A549 treated with Mapracorat at 1 μM for 4 hours (cell line): ENCODE results near the gene ZNF770. TPM values are rescaled to one million over a fixed set of nuclear protein-coding genes. Genes with fewer than 3 reads are reported as not detected.

Experiments used
- total RNA-seq: library from RNA; stranded (reverse); fragments of 200-300 nt; extraction: Qiagen RNA extraction; gene quantifications from 5 replicates; pipeline ENCODE4 v1.2.3, GENCODE V29; 2022

The ZNF770 gene, protein sequence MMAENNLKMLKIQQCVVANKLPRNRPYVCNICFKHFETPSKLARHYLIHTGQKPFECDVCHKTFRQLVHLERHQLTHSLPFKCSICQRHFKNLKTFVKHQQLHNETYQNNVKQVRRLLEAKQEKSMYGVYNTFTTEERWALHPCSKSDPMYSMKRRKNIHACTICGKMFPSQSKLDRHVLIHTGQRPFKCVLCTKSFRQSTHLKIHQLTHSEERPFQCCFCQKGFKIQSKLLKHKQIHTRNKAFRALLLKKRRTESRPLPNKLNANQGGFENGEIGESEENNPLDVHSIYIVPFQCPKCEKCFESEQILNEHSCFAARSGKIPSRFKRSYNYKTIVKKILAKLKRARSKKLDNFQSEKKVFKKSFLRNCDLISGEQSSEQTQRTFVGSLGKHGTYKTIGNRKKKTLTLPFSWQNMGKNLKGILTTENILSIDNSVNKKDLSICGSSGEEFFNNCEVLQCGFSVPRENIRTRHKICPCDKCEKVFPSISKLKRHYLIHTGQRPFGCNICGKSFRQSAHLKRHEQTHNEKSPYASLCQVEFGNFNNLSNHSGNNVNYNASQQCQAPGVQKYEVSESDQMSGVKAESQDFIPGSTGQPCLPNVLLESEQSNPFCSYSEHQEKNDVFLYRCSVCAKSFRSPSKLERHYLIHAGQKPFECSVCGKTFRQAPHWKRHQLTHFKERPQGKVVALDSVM
- total RNA-seq = 13.6 to 15.5 TPM (median 14.3 TPM) in 5 replicates

DNA sequence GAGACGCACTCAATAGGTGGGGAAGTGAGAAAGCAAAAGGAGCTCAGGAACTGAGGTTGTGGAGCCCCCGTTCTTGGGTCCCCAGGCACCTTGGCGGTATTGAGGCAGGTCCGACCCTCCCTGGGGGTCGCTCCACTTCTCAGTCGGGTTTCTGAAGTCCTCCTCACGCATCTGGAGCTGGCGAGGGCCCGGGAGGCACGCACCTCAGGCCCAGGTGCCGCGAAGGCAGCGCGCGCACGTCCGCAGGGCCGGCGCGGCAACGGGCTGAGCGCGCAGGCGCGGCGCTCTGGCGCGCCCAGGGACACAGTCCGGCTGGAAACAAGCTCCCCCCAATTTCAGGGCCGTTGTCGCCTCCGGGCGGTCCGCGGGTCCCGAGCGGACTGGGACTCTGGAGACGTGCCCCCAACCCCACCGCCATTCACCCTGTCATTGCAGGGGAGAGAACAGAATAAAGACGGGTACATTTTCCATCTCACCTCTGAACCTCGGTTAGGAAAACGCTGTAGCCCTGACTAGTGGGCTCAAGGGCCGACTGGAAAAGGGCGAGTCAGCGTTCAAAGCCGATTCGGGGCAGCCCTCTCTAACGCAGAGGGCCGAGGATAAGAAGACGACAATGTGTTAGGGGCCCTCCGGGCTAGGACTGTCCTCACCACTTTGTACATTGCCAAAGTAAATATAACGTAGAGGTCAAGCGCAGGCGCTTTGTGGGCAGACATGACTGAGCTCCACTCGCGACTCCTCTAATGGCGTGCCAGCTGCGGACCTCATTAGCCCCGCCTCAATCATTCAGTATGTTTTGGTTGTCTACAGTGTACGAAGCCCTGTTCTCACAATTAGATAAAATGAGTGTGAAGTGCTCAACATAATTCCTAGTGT lies at the start of gene ZNF770:
Gene ZNF770, minus strand, starts transcription at position 261 of the 876 bp plus-strand sequence. CDS start 4,853 bp downstream, outside the sequence.

DNA sequence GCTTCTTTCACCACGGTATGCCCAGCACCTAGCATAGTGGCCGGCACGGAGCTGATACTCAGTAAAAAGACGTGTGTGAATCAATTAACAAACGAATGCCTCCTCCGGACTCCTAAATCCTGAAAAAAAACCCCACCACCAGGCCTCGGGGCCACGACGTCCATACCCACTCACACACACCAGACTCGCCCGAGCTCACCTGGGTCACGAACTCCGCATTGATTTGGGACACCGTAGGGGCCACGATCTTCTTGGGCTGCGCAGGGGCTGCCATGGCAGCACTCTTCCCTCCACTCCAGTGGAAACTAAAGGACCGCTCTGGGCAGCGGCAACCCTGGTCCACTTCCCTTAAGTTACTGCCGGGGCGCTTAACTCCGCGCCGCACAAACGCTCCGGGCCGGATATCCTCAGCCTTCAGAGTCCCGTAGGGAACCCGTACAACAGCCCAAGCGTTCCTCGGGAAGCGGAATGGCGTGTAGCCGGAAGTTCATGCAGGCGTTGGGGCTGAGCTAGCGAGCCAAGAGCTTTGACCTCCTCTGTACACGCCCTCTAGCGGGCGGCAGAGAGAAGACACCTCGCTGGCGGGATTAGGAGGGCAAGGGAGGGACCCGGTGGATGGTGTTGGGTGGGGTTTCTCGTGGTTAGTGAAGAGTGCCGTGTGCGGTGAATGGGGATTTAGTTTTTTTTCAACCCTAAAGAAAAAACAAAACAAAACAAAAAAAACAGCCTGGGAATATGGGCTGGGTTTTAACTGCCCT lies 18.6 kb downstream of the ZNF770 start, which contains the start of gene AQR:
Gene AQR, minus strand, starts transcription at position 403 of the 758 bp plus-strand sequence. Its CDS starts 129 bp downstream, at position 274.

Other genes with a start within 250 kb of the ZNF770 start
- gene GJD2, start 233.3 kb downstream of the ZNF770 start, total RNA-seq = not detected in 5 replicates
- 0.17 to 0.50 TPM (median 0.20 TPM) in 5 replicates for gene ACTC1, start 192.7 kb downstream of the ZNF770 start, total RNA-seq
- 29.5 to 34.5 TPM (median 32.5 TPM) in 5 replicates for gene AQR, start 18.5 kb downstream of the ZNF770 start, total RNA-seq
- gene NANOGP8, start 97.0 kb upstream of the ZNF770 start, total RNA-seq = not detected in 5 replicates